DND-41 (cell line): Measurements from ENCODE around the gene KATNA1.

ENCODE experiments used
- CTCF ChIP-seq: IDR thresholded peaks from 2 replicates; pipeline ENCODE4 v1.5.1; 2012; ENCODE audit warnings: borderline replicate concordance, low read length, moderate library complexity, mild to moderate bottlenecking; ENCODE audit not compliant: poor library complexity, severe bottlenecking; ENCODE audit errors: extremely low read depth
- EZH2 ChIP-seq: IDR thresholded peaks from 3 replicates; pipeline ENCODE4 v1.6.1; 2012; ENCODE audit warnings: borderline replicate concordance, low read depth, mild to moderate bottlenecking, moderate library complexity, low read length, inconsistent platforms; ENCODE audit not compliant: severe bottlenecking

- TF ChIP-seq CTCF (no peak), EZH2 (no peak)
Observed at GRCh38 chr6:149592983-149593382, 55.5 kb downstream of the KATNA1 start.
